K562 (cell line): Measurements from ENCODE around the gene C9orf40. TPM values are rescaled to one million over a fixed set of nuclear protein-coding genes. Genes with fewer than 3 reads are reported as not detected.

Experiments used
- ATAC-seq: fragments of 200-7000 bp; cut with Tn5 transposase; 3 replicates; pipeline ENCODE4 v1.9.1; 2020; ENCODE audit warnings: moderate library complexity
- BruUV-seq: library from RNA; stranded (reverse); fragments of 400-500 nt; replicated peaks from 2 replicates; lab custom pipeline; 2021; lab: Mats Ljungman, UMichigan
- CTCF ChIA-PET: fragments of 300-600 bp; formaldehyde crosslinking; extraction: SDS; loops from one replicate; lab custom pipeline; 2021; ENCODE audit warnings: low intra/inter-chr PET ratio; lab: Yijun Ruan, JAX
- POLR2A ChIA-PET: fragments of 300-600, 350-650 bp; sonication (Branson Sonifier 250); formaldehyde crosslinking; extraction: SDS; loops from one replicate; lab custom pipeline; 2021; ENCODE audit warnings: antibody characterized with exemption, inconsistent platforms; lab: Yijun Ruan, JAX
- DNase-seq, 4 experiments: peaks; one replicate each; pipeline versions ENCODE4 v3.0.0 to v3.0.0-alpha.2; 2011 to 2018; ENCODE audit warnings: low spot score in 3 of 4, mixed read lengths in 3 of 4; ENCODE audit errors: extremely low read depth in 1 of 4
- FAIRE-seq: peaks from 2 replicates; lab custom pipeline; 2011; peaks lifted over from hg19 to GRCh38; lab: Jason Lieb, UNC
- H2AFZ ChIP-seq: 2 replicates; pipeline ENCODE4 v1.6.0; 2011; ENCODE audit warnings: low read depth, low read length, control low read depth, inconsistent platforms
- H3K27ac ChIP-seq: fragments of 200-600 bp; 3 replicates; pipeline ENCODE4 v1.8.0; 2011; ENCODE audit warnings: low read depth, mild to moderate bottlenecking, control low read depth, inconsistent platforms, low read length, moderate library complexity, mixed read lengths; ENCODE audit errors: extremely low read depth
- H3K27me3 ChIP-seq, 2 experiments: fragments of 300-600 bp in 1 of 2; 2 replicates in 1 of 2; 3 replicates in 1 of 2; pipeline versions ENCODE4 v1.6.0 to v1.8.0; 2011; ENCODE audit warnings: inconsistent platforms in 2 of 2, low read length in 2 of 2, mild to moderate bottlenecking in 1 of 2, mixed read lengths in 1 of 2, moderate library complexity in 1 of 2; ENCODE audit not compliant: control insufficient read depth in 2 of 2, insufficient read depth in 2 of 2
- H3K36me3 ChIP-seq: fragments of 300-600 bp; 3 replicates; pipeline ENCODE4 v1.8.0; 2011; ENCODE audit warnings: mild to moderate bottlenecking, low read length, inconsistent platforms; ENCODE audit not compliant: control insufficient read depth, insufficient read depth
- H3K4me1 ChIP-seq, 2 experiments: fragments of 200-600 bp in 1 of 2; replicated peaks in 1 of 2; 2 replicates in 1 of 2; 3 replicates in 1 of 2; pipeline versions ENCODE4 v1.5.1 to v1.8.0; 2011; ENCODE audit warnings: inconsistent platforms in 2 of 2, low read length in 2 of 2, mild to moderate bottlenecking in 1 of 2, mixed read lengths in 1 of 2, moderate library complexity in 1 of 2; ENCODE audit not compliant: control insufficient read depth in 2 of 2, insufficient read depth in 2 of 2
- H3K4me2 ChIP-seq: 2 replicates; pipeline ENCODE4 v1.6.1; 2011; ENCODE audit warnings: low read length, control low read depth, inconsistent platforms, mixed read lengths; ENCODE audit not compliant: insufficient read depth
- H3K4me3 ChIP-seq: fragments of 200-600 bp; sonication (generic), shearing (Covaris generic); 2 replicates; pipeline ENCODE4 v1.5.1; 2016; ENCODE audit warnings: control low read depth, inconsistent platforms
- H3K79me2 ChIP-seq: fragments of 200-600 bp; 3 replicates; pipeline ENCODE4 v1.8.0; 2011; ENCODE audit warnings: low read length, inconsistent platforms; ENCODE audit not compliant: control insufficient read depth, insufficient read depth
- H3K9ac ChIP-seq, 2 experiments: 2 replicates each; pipeline versions ENCODE4 v1.6.0 to v1.6.1; 2011; ENCODE audit warnings: low read depth in 2 of 2, low read length in 2 of 2, control low read depth in 1 of 2, inconsistent platforms in 1 of 2, mild to moderate bottlenecking in 1 of 2, mixed read lengths in 1 of 2; ENCODE audit not compliant: insufficient read depth in 1 of 2
- H3K9me1 ChIP-seq: one replicate; pipeline ENCODE4 v1.6.0; 2011; ENCODE audit warnings: inconsistent platforms, mild to moderate bottlenecking, low read length, moderate library complexity; ENCODE audit not compliant: control insufficient read depth, insufficient read depth
- H3K9me3 ChIP-seq: replicated peaks from 2 replicates; pipeline ENCODE4 v1.5.1; 2011; ENCODE audit warnings: low read depth, low read length, inconsistent platforms; ENCODE audit not compliant: control insufficient read depth, insufficient read depth
- H4K20me1 ChIP-seq: replicated peaks from 2 replicates; pipeline ENCODE4 v1.6.1; 2011; ENCODE audit warnings: low read length, inconsistent platforms, mixed read lengths; ENCODE audit not compliant: control insufficient read depth, insufficient read depth
- ADNP ChIP-seq: fragments of 200-800 bp; sonication (Bioruptor generic); IDR thresholded peaks from 2 replicates; pipeline ENCODE4 v1.6.1; 2016; ENCODE audit warnings: missing genetic modification characterization, missing compliant biosample characterization
- TCF7 ChIP-seq: sonication (generic); IDR thresholded peaks from 2 replicates; pipeline ENCODE4 v1.6.1; 2016; ENCODE audit warnings: antibody characterized with exemption, borderline replicate concordance
- WGBS: fragments of 100-300 bp; shearing (Covaris generic); methylation state at CpG from one replicate; pipeline ENCODE4 v1.1.6; 2016; ENCODE audit warnings: low coverage, mixed read lengths; ENCODE audit not compliant: insufficient coverage; ENCODE audit errors: missing lambda C conversion rate; 5-methylcytosine and 5-hydroxymethylcytosine counted together
- in situ Hi-C: fragments of 300-500 bp; cut with MboI; formaldehyde crosslinking; loops from 4 replicates; pipeline ENCODE4 v1.15.0; 2018; ENCODE audit warnings: inconsistent platforms, mixed read lengths
- intact Hi-C: fragments of 100-400 bp; cut with micrococcal nuclease; formaldehyde crosslinking; loops from 2 replicates; pipeline ENCODE4 v1.14.2; 2022
- polyA plus RNA-seq, 8 experiments: library from polyadenylated mRNA; depleted of rRNA in 4 of 8; stranded (reverse) in 5 of 8; unstranded in 3 of 8; fragments of >200 nt; fragmentation: Nextera tagmentation in 2 of 8; fragmentation: Illumina TruSeq in 1 of 8; extraction: Ambion mirVana in 2 of 8; extraction: Trizol in 1 of 8; gene quantifications; 2 replicates each; pipeline versions ENCODE4 v1.2.1 to v1.2.3, GENCODE V29; 2011 to 2014; ENCODE audit warnings: inconsistent platforms in 1 of 8, missing spikeins in 1 of 8
- total RNA-seq, 7 experiments: library from RNA; depleted of rRNA in 6 of 7; stranded (reverse); fragments of >200 nt in 6 of 7; fragmentation: Illumina TruSeq in 2 of 7; extraction: Trizol in 2 of 7; gene quantifications; 2 replicates each; pipeline versions ENCODE4 v1.2.1 to v1.2.3, GENCODE V29; 2011 to 2021; ENCODE audit warnings: low replicate concordance in 1 of 7

Gene C9orf40
- total and polyA plus RNA-seq, 9 of the 15 experiments (the other 6 are each of a cell fraction or from before 2014, with no cell fraction given) = 5.6 to 17.3 (median 8.7) TPM

DNA sequence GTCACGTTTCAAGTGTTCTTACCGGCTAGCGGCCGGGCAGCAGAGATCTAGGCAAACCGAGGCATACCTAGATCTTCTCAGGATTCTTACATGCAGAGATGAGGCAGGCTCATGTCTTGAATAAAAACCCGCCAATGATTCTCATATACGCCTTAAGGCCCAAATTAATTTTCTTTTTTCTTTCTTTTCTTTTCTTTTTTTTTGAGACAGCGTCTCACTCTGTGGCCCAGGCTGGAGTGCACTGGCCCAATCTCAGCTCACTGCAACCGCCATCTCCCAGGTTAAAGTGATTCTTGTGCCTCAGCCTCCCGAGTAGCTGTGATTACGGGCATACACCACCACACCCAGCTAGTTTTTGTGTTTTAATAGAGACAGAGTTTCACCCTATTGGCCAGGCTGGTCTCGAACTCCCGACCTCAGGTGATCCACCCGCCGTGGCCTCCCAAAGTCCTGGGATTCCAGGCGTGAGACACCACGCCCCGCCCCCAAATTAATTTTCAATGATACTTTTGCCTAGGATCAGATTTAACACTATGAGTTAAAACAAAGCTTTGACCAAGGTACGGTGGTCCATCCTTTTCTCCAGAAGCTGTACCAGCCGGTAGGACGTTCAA, 1.5 kb downstream of the C9orf40 start:
- Histone ChIP-seq H3K36me3 (peaks cover 20% of the 10 kb centered on the region; the same call in 2 of the 3 replicates), H3K9me1 (no peaks in the 10 kb centered on the region), H2AFZ (peak overlapping the region; percentile 82), H3K27ac (peak overlapping the region; percentile 98), H3K9me3 (no peaks in the 10 kb centered on the region), H4K20me1 (no peaks in the 10 kb centered on the region), H3K79me2 (peaks cover 48% of the 10 kb centered on the region), H3K4me3 (peak overlapping the region; percentile 84), H3K4me1 (peaks cover 11 to 15% of the 10 kb centered on the region in 2 experiments; a peak in 4 of 5 replicates), H3K27me3 (no peaks in the 10 kb centered on the region), H3K9ac (peak overlapping the region; percentile 92 to 98; a peak in 3 of 4 replicates), H3K4me2 (peak overlapping the region; percentile 83)
- in situ Hi-C loops = no loop called here
- TF ChIP-seq ADNP (tag) (peak; percentile 70), TCF7 (no peak)
- DNase-seq (peak in 1 of 4 experiments; percentile 18), FAIRE-seq (no peak), ATAC-seq (no peak)
- intact Hi-C loops = loop anchor here (5.0 kb wide), 1 partner anchor 126 kb away; no protein-coding TSS in a partner anchor
- CTCF ChIA-PET = no interaction called here
- BruUV-seq = TSS peak; percentile 58
- WGBS = 6% methylated on average over 19 of the region's 21 CpGs
- POLR2A ChIA-PET = interaction anchor here (0.5 to 1.2 kb wide), 7 partner anchors 11 to 748 kb away, joined by 3 to 4 read pairs (median 3); no protein-coding TSS in a partner anchor
